ENCODE data around the gene YBEY.

The YBEY gene

DNA sequence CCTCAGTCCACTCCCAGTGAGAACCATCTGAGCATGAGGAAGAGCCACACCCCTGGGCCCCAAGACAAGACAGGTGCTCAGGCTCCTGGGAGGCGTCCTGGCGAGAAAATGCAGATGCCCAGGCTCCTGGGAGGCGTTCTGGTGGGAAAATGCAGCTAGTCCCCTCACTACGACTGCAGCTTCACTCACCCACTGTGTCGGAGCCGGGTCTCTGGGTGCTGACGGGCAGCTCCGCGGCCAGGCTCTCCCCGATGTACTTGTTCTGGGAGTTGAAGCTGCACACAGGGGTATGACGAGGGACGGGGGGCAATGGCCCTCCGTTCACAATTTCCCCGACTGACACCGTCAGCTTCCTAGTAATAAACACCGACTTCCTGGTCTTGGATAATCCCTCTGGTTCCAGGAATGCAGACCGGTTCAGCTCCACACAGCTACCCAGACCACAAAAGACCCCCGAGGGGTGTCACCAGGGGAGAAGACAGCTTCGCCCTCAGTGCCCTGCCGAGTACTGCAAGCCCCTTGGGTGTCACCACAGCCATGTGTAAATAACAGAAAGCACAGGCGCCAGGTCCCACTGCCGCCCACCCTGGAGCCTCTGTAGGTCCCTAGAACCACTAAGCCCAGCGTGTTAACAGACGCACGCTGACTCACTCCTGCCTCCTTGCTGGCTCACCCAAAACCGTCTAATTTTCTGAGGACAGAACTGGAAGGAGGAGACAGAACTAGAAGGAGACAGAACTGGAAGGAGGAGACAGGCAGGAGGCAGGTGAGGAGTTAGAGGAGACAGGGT lies 20.2 kb upstream of the YBEY start:
- DNase-seq = no peak

GRCh38 chr21:46266946-46267345 lies 19.2 kb upstream of the YBEY start:
- DNase-seq = no peak

DNA sequence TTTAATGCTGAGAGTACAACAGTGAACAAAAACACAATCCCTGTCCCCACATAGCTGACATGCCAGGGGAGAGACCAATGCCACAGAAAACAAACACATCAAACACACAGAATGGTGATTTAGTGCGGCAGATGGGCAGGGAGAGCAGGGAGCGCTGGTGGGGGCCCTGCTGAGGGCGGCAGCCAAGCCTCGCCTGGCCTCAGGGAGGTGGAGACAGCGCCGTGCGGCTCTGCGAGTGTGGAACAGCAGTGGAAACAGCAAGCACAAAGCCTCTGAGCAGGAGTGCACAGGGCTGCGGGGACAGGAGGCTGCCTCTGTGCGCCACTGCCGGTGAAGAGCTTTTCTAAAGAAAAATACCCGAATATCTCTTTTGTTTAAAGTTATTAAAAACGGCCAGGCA lies 17.8 kb upstream of the YBEY start:
- DNase-seq = no peak

GRCh38 chr21:46269466-46269865 lies 16.7 kb upstream of the YBEY start:
- no peak for DNase-seq

DNA sequence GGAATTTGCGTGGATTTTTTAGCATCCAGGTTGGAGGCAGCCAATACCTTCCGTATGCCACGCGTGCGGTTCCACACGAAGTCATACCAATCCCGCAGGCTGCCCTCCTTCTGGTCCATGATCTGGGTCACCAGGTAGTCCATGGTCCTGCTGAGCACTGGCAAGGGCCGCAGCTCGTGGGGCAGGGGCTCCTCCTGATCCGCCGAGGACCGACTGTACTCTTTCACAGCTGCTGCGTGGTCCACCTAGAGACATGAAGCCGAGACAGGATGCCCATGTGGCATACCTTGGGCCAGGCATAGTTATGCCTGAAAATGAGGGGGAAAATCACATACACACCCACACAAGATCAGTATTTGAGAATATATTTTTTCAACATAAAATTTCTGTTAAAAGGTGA lies 12.8 kb upstream of the YBEY start:
- DNase-seq = no peak

DNA sequence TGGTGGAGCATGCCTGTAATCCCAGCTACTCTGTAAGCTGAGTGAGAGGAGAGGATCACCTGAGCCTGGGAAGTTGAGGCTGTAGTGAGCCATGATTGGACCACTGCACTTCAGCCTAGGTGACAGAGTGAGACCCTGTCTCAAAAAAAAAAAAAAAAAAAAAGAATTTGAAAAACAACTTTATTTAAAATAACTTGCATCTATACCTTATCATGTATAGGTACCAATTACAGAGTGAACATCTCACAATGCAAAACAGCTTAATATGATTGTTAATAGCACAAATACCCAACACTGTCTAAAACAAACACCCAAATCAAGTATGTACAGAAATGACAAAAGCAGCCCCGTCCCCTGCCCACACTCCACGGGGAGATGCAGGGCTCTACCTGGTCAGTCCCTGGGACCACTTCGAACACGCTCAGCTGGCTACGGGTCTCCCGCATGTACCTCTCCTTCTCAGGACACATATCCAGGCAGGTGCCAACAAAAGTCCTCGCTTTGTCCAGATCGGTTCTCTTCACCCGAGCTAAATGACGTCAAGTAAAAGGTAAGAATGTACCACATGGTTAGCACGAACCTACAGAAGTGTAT lies 11.2 kb upstream of the YBEY start:
- no peak for DNase-seq

DNA sequence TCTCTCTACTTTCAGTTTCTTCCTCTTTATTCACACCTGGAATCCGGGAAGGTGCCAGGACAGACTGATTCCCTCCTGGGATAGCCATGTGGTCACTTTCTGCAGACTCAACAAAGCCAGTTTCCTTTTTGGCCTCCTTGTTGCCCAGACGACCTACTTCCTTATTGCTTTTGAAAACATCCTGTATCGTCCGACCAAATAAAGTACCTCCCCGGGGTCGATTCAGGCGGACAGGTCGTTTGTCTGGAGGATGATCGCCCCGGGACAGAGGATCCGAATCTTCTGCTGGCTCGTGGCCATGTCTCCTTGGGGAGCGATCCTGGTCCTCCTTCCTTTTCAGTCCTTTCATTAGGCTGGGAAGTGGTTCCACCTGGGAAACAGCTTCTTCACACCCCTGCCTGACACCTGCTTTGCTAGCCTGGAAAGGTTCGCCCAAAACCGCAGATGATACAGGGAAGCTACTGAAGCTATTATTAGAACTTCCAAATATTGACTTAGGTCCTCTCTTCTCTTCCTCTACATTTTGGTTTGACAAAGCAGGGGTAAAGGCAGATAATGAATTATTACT lies 2.0 kb upstream of the YBEY start:
- DNase-seq = no peak

GRCh38 chr21:46284733-46285132 lies 1.4 kb upstream of the YBEY start:
- DNase-seq = no peak

DNA sequence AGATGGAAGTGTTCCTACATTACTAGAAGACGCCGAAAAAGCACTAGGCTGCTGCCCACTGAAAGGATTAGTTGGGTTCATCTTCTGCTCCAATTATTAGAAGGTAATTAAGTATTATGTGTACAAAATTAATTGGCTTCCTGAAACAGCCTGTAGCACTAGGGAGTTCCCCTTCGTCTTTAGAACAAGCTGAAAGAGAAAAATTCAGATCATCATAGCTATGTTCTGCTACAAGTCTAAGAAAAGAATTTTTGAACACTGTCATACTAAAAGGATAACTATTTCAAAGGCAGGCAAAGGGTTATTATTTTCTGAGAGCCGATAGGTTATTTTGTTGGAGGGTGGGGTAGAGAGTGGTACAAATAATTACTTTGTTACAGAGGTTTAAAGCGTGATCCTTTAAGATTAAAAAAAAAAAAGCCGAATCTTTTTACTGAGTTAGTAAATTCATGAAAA lies 908 bp upstream of the YBEY start, which contains the start of gene MCM3AP:
Gene MCM3AP, minus strand, starts transcription at position 406 of the 456 bp plus-strand sequence. Its CDS starts 325 bp downstream, at position 81.
- DNase-seq = no peak

GRCh38 chr21:46286648-46287002 lies 483 bp downstream of the YBEY start:
- no peak for DNase-seq

DNA sequence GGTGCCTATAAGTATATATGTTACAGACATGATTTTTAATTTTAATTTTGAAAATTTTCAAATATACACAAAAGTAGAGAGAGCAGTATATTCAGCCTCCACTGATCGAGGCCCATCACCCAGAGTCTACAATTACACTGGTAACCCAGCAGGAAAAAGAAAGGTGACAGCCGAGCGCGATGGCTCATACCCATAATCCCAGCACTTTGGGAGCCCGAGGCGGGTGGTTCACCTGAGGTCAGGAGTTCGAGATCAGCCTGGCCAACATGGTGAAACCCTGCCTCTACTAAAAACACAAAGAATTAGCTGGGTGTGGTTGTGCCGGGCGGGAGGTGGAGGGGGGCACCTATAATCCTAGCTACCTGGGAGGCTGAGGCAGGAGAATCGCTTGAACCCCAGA lies 1.4 kb downstream of the YBEY start:
- no peak for DNase-seq

GRCh38 chr21:46289655-46290179 lies 3.6 kb downstream of the YBEY start:
- DNase-seq = no peak

DNA sequence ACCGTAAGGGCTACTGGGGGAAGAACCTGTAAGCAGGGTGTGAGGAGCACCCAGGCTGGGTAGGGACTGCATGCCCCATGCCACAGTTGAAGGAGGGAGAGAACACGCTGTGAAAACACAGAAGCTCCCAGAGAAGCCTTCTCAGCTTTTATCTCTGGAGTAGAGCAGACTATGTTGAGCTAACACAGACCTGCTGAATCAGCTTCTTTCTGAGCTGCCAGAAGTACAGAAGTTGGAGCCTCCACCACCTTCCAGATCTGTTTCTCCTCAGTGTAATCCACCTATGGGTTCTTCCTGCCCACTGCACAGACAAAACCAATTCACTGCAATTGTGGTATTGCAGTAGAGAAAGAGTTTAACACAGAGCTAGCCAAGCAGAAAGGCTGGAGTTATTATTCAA lies 5.4 kb downstream of the YBEY start:
- DNase-seq = no peak

DNA sequence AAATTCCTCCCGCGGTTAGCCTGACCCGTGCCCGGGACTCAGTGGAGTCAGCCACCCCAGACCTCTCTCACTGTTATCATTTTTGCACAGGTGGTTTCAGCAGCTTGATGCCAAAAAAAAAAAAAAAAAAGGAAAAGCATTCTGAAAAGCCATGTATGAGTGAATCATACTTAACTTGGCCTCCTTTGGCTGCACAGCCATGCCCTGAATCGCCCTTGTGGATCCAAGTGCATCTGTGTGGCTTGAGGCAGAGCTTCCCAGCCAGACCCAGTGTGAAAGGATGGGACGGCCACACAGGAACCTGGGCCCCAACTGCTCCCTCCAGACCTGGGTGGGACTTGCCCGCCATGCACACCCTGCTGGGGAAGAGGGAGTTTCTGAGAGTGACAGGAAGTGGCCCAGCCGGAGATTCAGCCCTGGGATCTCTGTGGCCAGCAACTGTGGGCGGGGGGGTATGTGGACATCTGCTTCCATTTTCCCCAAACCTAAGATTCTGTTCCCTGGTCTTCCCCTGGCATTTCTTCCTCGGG lies 8.6 kb downstream of the YBEY start:
- DNase-seq = no peak

- DNase-seq = no peak
These were observed 9.1 kb downstream of the YBEY start for GRCh38 chr21:46295177-46295770.

GRCh38 chr21:46295996-46296752 lies 10.0 kb downstream of the YBEY start:
- no peak for DNase-seq

- no peak for DNase-seq
These were observed 11.5 kb downstream of the YBEY start for GRCh38 chr21:46297338-46298271.

- no peak for DNase-seq
These were observed 13.0 kb downstream of the YBEY start for GRCh38 chr21:46299167-46299566.

GRCh38 chr21:46301759-46302158 lies 15.6 kb downstream of the YBEY start:
- DNase-seq = no peak

- DNase-seq = no peak
These were observed 18.3 kb downstream of the YBEY start for GRCh38 chr21:46304437-46304836.

DNA sequence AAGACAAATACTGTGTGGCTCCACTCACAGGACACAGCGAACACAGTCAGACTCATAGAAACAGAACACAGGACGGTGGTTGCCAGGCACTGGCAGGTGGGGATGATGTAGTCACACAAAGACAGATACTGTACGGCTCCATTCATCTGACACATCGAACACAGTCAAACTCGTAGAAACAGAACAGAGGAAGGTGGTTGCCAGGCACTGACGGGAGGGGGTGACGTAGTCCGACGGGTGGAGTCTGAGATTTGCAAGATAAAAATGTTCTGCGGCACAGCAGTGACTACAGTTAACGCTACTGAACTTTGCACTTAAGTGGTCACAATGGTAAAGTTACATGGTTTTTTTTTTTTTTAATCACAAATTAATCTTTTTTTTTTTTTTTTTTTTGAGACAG lies 18.8 kb downstream of the YBEY start:
- no peak for DNase-seq
